ENCODE measurements around the gene RPTOR. TPM values are rescaled to one million over a fixed set of nuclear protein-coding genes. Genes with fewer than 3 reads are reported as not detected.

The RPTOR gene
- total RNA-seq, 1 experiment from 2014 or later, result 46.2 TPM

GRCh38 chr17:80633994-80634566 is 89.4 kb downstream of the RPTOR start:
- 0 out of 2 replicates have a peak, but pooled peaks cover 4% of the 10 kb centered on the region for H4K20me1 ChIP-seq (ENCODE audit: low read length)
- intact Hi-C loops (cut with micrococcal nuclease), result no loop called here
- no peaks in the 10 kb centered on the region for H3K4me1 ChIP-seq (ENCODE audit: insufficient read depth, low read length)
- no peaks in the 10 kb centered on the region for H3K9me2 ChIP-seq (replicated peaks; ENCODE audit: low read length)
- DNase-seq, result no peak
- H2AFZ ChIP-seq (ENCODE audit: low read length), result no peak overlapping the region
- H3K4me3 ChIP-seq (ENCODE audit: low read length), result no peak overlapping the region
- H3F3A ChIP-seq (ENCODE audit: low read length, unreplicated experiment), result no peaks in the 10 kb centered on the region
- no peak overlapping the region for H3K4me2 ChIP-seq (ENCODE audit: low read length)
- ATAC-seq, result no peak
- no peaks in the 10 kb centered on the region for H3K36me3 ChIP-seq (ENCODE audit: low read depth, low read length)
- POLR2A ChIA-PET (ENCODE audit: unreplicated experiment), result no interaction called here
- no peaks in the 10 kb centered on the region for H3K27me3 ChIP-seq (ENCODE audit: low read length)
- H3K9me3 ChIP-seq (ENCODE audit: low read length), result no peaks in the 10 kb centered on the region
- H3K79me2 ChIP-seq (ENCODE audit: low read length), result peaks cover 62% of the 10 kb centered on the region
- CTCF ChIA-PET, result no interaction called here
- no TSS peak for BruUV-seq (replicated peaks)
- no peak overlapping the region for H3K27ac ChIP-seq (ENCODE audit: low read length)
- H3K9ac ChIP-seq (ENCODE audit: low read length), result no peak overlapping the region
- TF ChIP-seq EZH2 (IDR thresholded peaks at IDR 0.05; ENCODE audit: low read length, unreplicated experiment) (no peak), EZH2phosphoT487 (IDR thresholded peaks at IDR 0.05; ENCODE audit: borderline replicate concordance, low read length) (no peak)
- TF ChIP-seq, protein P1, sequence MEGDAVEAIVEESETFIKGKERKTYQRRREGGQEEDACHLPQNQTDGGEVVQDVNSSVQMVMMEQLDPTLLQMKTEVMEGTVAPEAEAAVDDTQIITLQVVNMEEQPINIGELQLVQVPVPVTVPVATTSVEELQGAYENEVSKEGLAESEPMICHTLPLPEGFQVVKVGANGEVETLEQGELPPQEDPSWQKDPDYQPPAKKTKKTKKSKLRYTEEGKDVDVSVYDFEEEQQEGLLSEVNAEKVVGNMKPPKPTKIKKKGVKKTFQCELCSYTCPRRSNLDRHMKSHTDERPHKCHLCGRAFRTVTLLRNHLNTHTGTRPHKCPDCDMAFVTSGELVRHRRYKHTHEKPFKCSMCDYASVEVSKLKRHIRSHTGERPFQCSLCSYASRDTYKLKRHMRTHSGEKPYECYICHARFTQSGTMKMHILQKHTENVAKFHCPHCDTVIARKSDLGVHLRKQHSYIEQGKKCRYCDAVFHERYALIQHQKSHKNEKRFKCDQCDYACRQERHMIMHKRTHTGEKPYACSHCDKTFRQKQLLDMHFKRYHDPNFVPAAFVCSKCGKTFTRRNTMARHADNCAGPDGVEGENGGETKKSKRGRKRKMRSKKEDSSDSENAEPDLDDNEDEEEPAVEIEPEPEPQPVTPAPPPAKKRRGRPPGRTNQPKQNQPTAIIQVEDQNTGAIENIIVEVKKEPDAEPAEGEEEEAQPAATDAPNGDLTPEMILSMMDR (conservative IDR thresholded peaks at IDR 0.05; ENCODE audit: low read depth, low read length), result no peak

DNA sequence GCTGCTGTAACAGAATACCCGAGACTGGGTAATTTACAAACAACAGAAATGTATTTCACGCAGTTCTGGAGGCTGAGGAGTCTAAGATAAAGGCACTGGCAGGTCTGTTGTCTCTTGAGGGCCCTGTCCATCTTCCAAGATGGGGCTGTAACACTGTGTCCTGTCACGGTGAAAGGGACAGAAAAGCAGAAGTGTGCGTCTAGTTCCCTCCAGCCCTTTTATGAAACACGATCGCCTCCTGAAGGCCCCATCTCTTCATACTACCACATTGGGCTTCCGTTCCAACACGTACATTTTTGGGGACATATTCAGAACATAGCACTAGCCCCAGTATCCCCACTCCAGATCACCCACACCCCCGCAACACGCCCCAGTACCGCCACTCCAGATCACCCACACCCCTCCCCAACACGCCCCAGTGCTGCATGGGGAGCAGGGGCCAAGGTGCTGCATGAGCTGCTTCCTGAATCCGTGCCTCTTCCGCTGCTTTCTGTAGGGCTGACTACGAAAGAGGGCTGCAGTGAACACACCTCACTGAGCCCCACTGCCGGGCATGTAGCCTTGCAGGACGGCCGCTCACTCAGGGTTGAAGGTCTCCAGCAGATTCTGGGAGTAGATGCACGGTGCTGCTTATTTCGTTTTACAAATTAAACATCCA is 91.9 kb downstream of the RPTOR start:
- Histone ChIP-seq H3K27me3 (ENCODE audit: low read length) (no peaks in the 10 kb centered on the region), H3K9me3 (ENCODE audit: low read length) (no peaks in the 10 kb centered on the region), H2AFZ (ENCODE audit: low read length) (no peak overlapping the region), H4K20me1 (ENCODE audit: low read length) (0 out of 2 replicates have a peak, but pooled peaks cover 4% of the 10 kb centered on the region), H3K4me1 (ENCODE audit: insufficient read depth, low read length) (no peaks in the 10 kb centered on the region), H3K27ac (ENCODE audit: low read length) (no peak overlapping the region), H3K36me3 (ENCODE audit: low read depth, low read length) (no peaks in the 10 kb centered on the region), H3K4me2 (ENCODE audit: low read length) (no peak overlapping the region), H3F3A (ENCODE audit: low read length, unreplicated experiment) (no peaks in the 10 kb centered on the region), H3K4me3 (ENCODE audit: low read length) (no peak overlapping the region), H3K79me2 (ENCODE audit: low read length) (peaks cover 78% of the 10 kb centered on the region), H3K9ac (ENCODE audit: low read length) (no peak overlapping the region), H3K9me2 (replicated peaks; ENCODE audit: low read length) (no peaks in the 10 kb centered on the region)
- DNase-seq (no peak), ATAC-seq (no peak)
- no TSS peak for BruUV-seq (replicated peaks)
- TF ChIP-seq EZH2phosphoT487 (IDR thresholded peaks at IDR 0.05; ENCODE audit: borderline replicate concordance, low read length), result no peak
- TF ChIP-seq, protein P1 (conservative IDR thresholded peaks at IDR 0.05; ENCODE audit: low read depth, low read length), result no peak
- no peak for TF ChIP-seq EZH2 (IDR thresholded peaks at IDR 0.05; ENCODE audit: low read length, unreplicated experiment)
- intact Hi-C loops (cut with micrococcal nuclease), result no loop called here
- POLR2A ChIA-PET (ENCODE audit: unreplicated experiment), result no interaction called here
- CTCF ChIA-PET, result no interaction called here
